Mesenchymal stem cell (in vitro differentiated cells and primary cell): ENCODE measurements around the gene ATP8B1.
A peak's percentile ranks its signal among the peaks of the same experiment; 100 is the strongest.

ENCODE experiments used
- DNase-seq: peaks from one replicate; pipeline ENCODE4 v3.0.0-alpha.2; 2013
- H2AFZ ChIP-seq: one replicate; pipeline ENCODE4 v1.6.1; 2013; ENCODE audit warnings: low read depth, mild to moderate bottlenecking, control low read depth, inconsistent platforms, low read length, moderate library complexity
- H2AK5ac ChIP-seq: 2 replicates; pipeline ENCODE4 v1.6.1; 2013; ENCODE audit warnings: low read length, moderate library complexity, mild to moderate bottlenecking, inconsistent platforms; ENCODE audit not compliant: severe bottlenecking
- H2BK120ac ChIP-seq: one replicate; pipeline ENCODE4 v1.6.1; 2013; ENCODE audit warnings: low read depth, mild to moderate bottlenecking, inconsistent platforms, low read length, moderate library complexity
- H2BK12ac ChIP-seq, 2 experiments: one replicate each; pipeline ENCODE4 v1.6.1; 2013; ENCODE audit warnings: inconsistent platforms in 2 of 2, low read length in 2 of 2, mild to moderate bottlenecking in 2 of 2, moderate library complexity in 2 of 2, control low read depth in 1 of 2
- H2BK15ac ChIP-seq: one replicate; pipeline ENCODE4 v1.6.1; 2013; ENCODE audit warnings: mild to moderate bottlenecking, low read depth, inconsistent platforms; ENCODE audit not compliant: poor library complexity, severe bottlenecking
- H2BK5ac ChIP-seq: 2 replicates; pipeline ENCODE4 v1.6.1; 2013; ENCODE audit warnings: low read depth, mild to moderate bottlenecking, low read length, control low read depth, inconsistent platforms; ENCODE audit not compliant: poor library complexity, severe bottlenecking
- H3K14ac ChIP-seq, 2 experiments: one replicate each; pipeline ENCODE4 v1.6.1; 2013; ENCODE audit warnings: inconsistent platforms in 2 of 2, low read length in 2 of 2, control low read depth in 1 of 2, mild to moderate bottlenecking in 1 of 2, moderate library complexity in 1 of 2
- H3K18ac ChIP-seq, 2 experiments: one replicate each; pipeline ENCODE4 v1.6.1; 2013; ENCODE audit warnings: inconsistent platforms in 2 of 2, low read length in 2 of 2, control low read depth in 1 of 2, low read depth in 1 of 2, mild to moderate bottlenecking in 1 of 2
- H3K23ac ChIP-seq, 2 experiments: one replicate each; pipeline ENCODE4 v1.6.1; 2013; ENCODE audit warnings: inconsistent platforms in 2 of 2, low read length in 2 of 2, mild to moderate bottlenecking in 2 of 2, moderate library complexity in 2 of 2, control low read depth in 1 of 2
- H3K27ac ChIP-seq: 2 replicates; pipeline ENCODE4 v1.5.1; 2013; ENCODE audit warnings: mild to moderate bottlenecking, moderate library complexity, low read length, control low read depth, inconsistent platforms; ENCODE audit not compliant: poor library complexity, severe bottlenecking
- H3K27me3 ChIP-seq, 2 experiments: 2 replicates each; pipeline versions ENCODE4 v1.6.1 to v1.7.0; 2013; ENCODE audit warnings: low read length in 2 of 2, mild to moderate bottlenecking in 2 of 2, moderate library complexity in 2 of 2, control low read depth in 1 of 2, inconsistent platforms in 1 of 2; ENCODE audit not compliant: control insufficient read depth in 1 of 2, insufficient read depth in 1 of 2
- H3K36me3 ChIP-seq, 2 experiments: 2 replicates each; pipeline versions ENCODE4 v1.6.1 to v1.7.0; 2013; ENCODE audit warnings: low read length in 2 of 2, control low read depth in 1 of 2, inconsistent platforms in 1 of 2, low read depth in 1 of 2, mild to moderate bottlenecking in 1 of 2; ENCODE audit not compliant: insufficient read depth in 2 of 2, control insufficient read depth in 1 of 2
- H3K4ac ChIP-seq, 2 experiments: one replicate each; pipeline ENCODE4 v1.6.1; 2013; ENCODE audit warnings: inconsistent platforms in 2 of 2, low read length in 2 of 2, mild to moderate bottlenecking in 2 of 2, moderate library complexity in 2 of 2, control low read depth in 1 of 2, low read depth in 1 of 2
- H3K4me1 ChIP-seq: 2 replicates; pipeline ENCODE4 v1.6.1; 2013; ENCODE audit warnings: low read depth, low read length, control low read depth; ENCODE audit not compliant: control insufficient read depth, insufficient read depth
- H3K4me2 ChIP-seq: 2 replicates; pipeline ENCODE4 v1.6.1; 2013; ENCODE audit warnings: low read length, mild to moderate bottlenecking, inconsistent platforms; ENCODE audit not compliant: poor library complexity, severe bottlenecking
- H3K4me3 ChIP-seq, 2 experiments: 2 replicates each; pipeline versions ENCODE4 v1.5.1 to v1.7.0; 2013; ENCODE audit warnings: low read length in 2 of 2, mild to moderate bottlenecking in 2 of 2, control low read depth in 1 of 2, low read depth in 1 of 2; ENCODE audit not compliant: insufficient read depth in 1 of 2
- H3K79me1 ChIP-seq: replicated peaks from 2 replicates; pipeline ENCODE4 v1.6.1; 2013; ENCODE audit warnings: mild to moderate bottlenecking, control low read depth, low read length, inconsistent platforms; ENCODE audit not compliant: poor library complexity, severe bottlenecking
- H3K9ac ChIP-seq: 2 replicates; pipeline ENCODE4 v1.7.0; 2013; ENCODE audit warnings: mild to moderate bottlenecking, low read length, moderate library complexity
- H3K9me3 ChIP-seq: 2 replicates; pipeline ENCODE4 v1.7.0; 2013; ENCODE audit warnings: mild to moderate bottlenecking, low read length; ENCODE audit not compliant: control insufficient read depth
- H4K8ac ChIP-seq: one replicate; pipeline ENCODE4 v1.6.1; 2013; ENCODE audit warnings: inconsistent platforms, mild to moderate bottlenecking, low read length, moderate library complexity
- H4K91ac ChIP-seq: one replicate; pipeline ENCODE4 v1.6.1; 2013; ENCODE audit warnings: mild to moderate bottlenecking, low read length, inconsistent platforms
- WGBS: methylation state at CpG from one replicate; pipeline ENCODE4 v1.1.7; 2013; ENCODE audit warnings: mixed read lengths; 5-methylcytosine and 5-hydroxymethylcytosine counted together

ATP8B1 gene

DNA sequence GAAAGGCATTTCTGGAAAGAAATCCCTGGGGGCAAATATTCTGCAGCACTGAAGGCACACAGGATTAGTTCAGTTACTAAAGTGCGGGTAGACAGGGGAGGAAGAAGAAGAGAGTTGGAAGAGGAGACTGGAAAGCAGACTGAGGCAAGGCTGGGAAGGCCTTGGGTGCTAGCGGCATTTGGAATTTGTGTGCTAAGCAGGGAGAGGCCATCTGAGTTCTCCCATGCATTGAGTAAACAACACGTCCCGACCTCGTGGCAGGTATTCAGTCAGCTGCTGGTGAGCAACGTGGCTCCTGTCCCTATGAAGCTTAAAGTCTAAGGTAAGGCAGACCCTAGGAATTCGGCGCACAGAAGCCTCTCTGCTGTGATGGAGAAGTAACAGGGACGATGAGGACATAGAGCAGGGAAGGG is 30.7 kb downstream of the ATP8B1 start:
- Histone ChIP-seq H3K4ac (no peak overlapping the region), H3K4me3 (no peak overlapping the region), H3K9ac (no peak overlapping the region), H3K14ac (no peak overlapping the region), H3K27me3 (no peaks in the 10 kb centered on the region), H2AK5ac (peak overlapping the region; percentile 84), H4K8ac (no peak overlapping the region), H2AFZ (no peak overlapping the region), H3K23ac (no peak overlapping the region), H3K18ac (no peak overlapping the region), H3K9me3 (no peaks in the 10 kb centered on the region), H3K4me1 (peaks cover 4% of the 10 kb centered on the region), H2BK15ac (no peak overlapping the region), H3K36me3 (peaks cover 0 to 3% of the 10 kb centered on the region in 2 experiments), H4K91ac (no peak overlapping the region), H2BK12ac (no peak overlapping the region), H2BK5ac (no peak overlapping the region), H2BK120ac (no peak overlapping the region), H3K4me2 (no peak overlapping the region), H3K79me1 (peaks cover 24% of the 10 kb centered on the region), H3K27ac (no peak overlapping the region)
- DNase-seq: no peak
- 89% methylated on average over 9 of the region's 9 CpGs for WGBS

DNA sequence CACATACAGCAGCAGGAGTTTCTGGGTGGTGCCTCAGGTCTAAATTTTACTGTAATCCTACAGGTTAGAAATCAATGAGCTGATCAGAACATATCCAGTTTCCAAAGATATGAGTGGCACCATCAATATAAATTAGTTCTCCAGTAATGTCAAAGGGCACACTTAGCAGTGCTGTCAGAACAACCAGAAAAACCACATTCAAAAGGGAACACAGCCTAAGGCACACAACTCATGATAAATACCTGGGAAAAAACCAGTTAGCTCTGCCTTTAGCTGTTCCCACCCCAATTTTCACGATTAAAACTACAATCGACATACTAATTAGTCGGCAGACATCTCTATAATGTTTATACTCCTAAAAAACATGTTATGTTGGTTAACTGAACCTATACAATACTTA is 31.5 kb downstream of the ATP8B1 start:
- no peak overlapping the region for H4K8ac ChIP-seq
- H2BK12ac ChIP-seq: no peak overlapping the region

DNA sequence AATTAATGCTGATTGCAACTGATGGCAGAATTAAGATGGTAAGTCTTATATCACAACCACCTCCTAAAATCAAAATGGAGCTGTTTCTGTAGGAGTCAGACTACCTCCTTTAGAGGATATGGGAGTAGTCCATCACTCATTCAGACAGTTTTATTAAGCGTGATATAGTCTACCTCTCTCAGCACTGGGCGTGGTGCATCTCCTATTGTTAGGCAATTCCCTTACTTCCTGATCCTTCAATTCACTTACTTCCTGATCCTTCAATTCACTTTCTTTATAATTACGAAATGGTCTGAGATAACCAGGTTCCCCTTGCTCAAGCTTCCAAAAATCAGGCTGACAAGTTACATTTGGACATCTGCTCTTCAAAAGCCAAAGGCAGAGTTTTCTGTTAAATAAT is 31.9 kb downstream of the ATP8B1 start:
- peaks cover 3 to 8% of the 10 kb centered on the region in 2 experiments for H3K36me3 ChIP-seq
- no peak overlapping the region for H2AFZ ChIP-seq
- H3K27me3 ChIP-seq: no peaks in the 10 kb centered on the region
- H4K8ac ChIP-seq: no peak overlapping the region
- H3K4ac ChIP-seq: no peak overlapping the region
- no peaks in the 10 kb centered on the region for H3K9me3 ChIP-seq
- no peak overlapping the region for H2AK5ac ChIP-seq
- no peak overlapping the region for H2BK120ac ChIP-seq
- H2BK15ac ChIP-seq: no peak overlapping the region
- H3K4me1 ChIP-seq: peaks cover 4% of the 10 kb centered on the region
- H2BK5ac ChIP-seq: no peak overlapping the region
- peaks cover 34% of the 10 kb centered on the region for H3K79me1 ChIP-seq
- no peak overlapping the region for H3K18ac ChIP-seq
- no peak overlapping the region for H3K4me3 ChIP-seq
- no peak for DNase-seq
- no peak overlapping the region for H3K4me2 ChIP-seq
- 90% methylated on average over 3 of the region's 3 CpGs for WGBS
- no peak overlapping the region for H4K91ac ChIP-seq
- H2BK12ac ChIP-seq: no peak overlapping the region
- H3K23ac ChIP-seq: no peak overlapping the region
- H3K9ac ChIP-seq: peak overlapping the region; percentile 7
- no peak overlapping the region for H3K14ac ChIP-seq
- no peak overlapping the region for H3K27ac ChIP-seq

More for the DNA sequence above, 31.5 kb downstream of the ATP8B1 start:
- Histone ChIP-seq H3K27me3 (no peaks in the 10 kb centered on the region), H4K91ac (no peak overlapping the region), H3K14ac (no peak overlapping the region), H3K4ac (no peak overlapping the region), H3K23ac (no peak overlapping the region), H3K4me3 (no peak overlapping the region), H3K9me3 (no peaks in the 10 kb centered on the region), H3K36me3 (peaks cover 3 to 5% of the 10 kb centered on the region in 2 experiments), H3K79me1 (peaks cover 30% of the 10 kb centered on the region), H3K4me2 (no peak overlapping the region), H2BK5ac (no peak overlapping the region), H2AK5ac (no peak overlapping the region), H2AFZ (no peak overlapping the region), H3K9ac (peak overlapping the region; percentile 7), H3K27ac (no peak overlapping the region), H2BK120ac (no peak overlapping the region), H3K18ac (no peak overlapping the region), H3K4me1 (peaks cover 4% of the 10 kb centered on the region), H2BK15ac (no peak overlapping the region)
- 100% methylated on average over 1 of the region's 3 CpGs for WGBS
- no peak for DNase-seq

DNA sequence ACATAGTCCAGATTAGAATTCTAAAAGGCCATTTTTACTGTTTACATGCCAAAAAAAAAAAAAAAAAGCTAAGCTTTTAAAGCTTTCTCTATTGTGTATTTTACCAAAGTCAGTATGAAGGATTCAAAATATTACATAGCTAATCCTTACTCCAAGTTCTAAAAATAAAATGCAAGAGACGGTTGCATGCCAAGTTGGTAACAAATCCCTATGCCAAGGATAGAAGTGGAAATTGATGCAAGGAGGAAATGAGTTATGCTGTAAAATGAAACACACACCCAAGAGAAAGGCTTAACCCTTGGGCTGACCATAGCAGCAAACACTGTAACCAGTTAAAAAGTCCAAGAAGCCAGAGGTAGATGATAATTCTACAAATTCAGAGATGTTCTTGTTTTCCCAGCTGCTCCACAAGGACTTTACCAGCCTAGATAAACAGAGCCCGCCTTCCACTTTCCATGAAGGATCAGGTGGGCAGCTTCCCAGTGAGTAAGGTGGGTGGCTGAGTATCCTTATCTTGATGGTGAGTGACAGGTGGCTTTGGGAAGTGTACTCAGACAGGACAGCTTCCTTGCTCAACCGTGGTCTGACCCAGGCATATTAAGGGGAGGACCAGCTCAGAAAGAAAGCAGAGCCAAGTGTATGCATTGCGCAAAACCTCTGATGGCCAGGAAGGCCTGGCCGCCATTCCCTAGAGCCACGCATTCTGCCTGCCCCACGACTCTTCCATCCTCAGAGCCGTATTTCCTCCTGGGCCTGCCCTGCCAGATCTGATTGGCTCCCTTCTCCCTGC is 34.4 kb downstream of the ATP8B1 start:
- Histone ChIP-seq H3K4ac (no peak overlapping the region), H2BK5ac (no peak overlapping the region), H3K4me3 (peak overlapping the region in 1 of 2 experiments; percentile 42), H4K8ac (no peak overlapping the region), H3K18ac (peak overlapping the region in 1 of 2 experiments; percentile 72), H2BK120ac (peak overlapping the region; percentile 6), H2AK5ac (no peak overlapping the region), H3K9me3 (no peaks in the 10 kb centered on the region), H4K91ac (peak overlapping the region; percentile 34), H3K27me3 (no peaks in the 10 kb centered on the region), H3K79me1 (peaks cover 30% of the 10 kb centered on the region), H2AFZ (no peak overlapping the region), H3K36me3 (peaks cover 3 to 12% of the 10 kb centered on the region in 2 experiments), H3K23ac (no peak overlapping the region), H3K27ac (no peak overlapping the region), H3K4me2 (no peak overlapping the region), H3K9ac (peak overlapping the region; percentile 61), H3K4me1 (peaks cover 4% of the 10 kb centered on the region), H2BK15ac (no peak overlapping the region), H2BK12ac (peak overlapping the region in 1 of 2 experiments; percentile 93), H3K14ac (peak overlapping the region in 1 of 2 experiments; percentile 89)
- no peak for DNase-seq
- WGBS: 92% methylated on average over 7 of the region's 8 CpGs
